ENCODE results near the gene NFKBIL1. TPM values are rescaled to one million over a fixed set of nuclear protein-coding genes. Genes with fewer than 3 reads are reported as not detected.
A peak's percentile ranks its signal among the peaks of the same experiment; 100 is the strongest.

NFKBIL1 gene
- total RNA-seq, 1 experiment from 2014 or later: 19.5 TPM

GRCh38 chr6:31580807-31581433 lies 33.5 kb downstream of the NFKBIL1 start (continued):
- TF ChIP-seq RELA (CRISPR knock-in tag; IDR thresholded peaks at IDR 0.05; ENCODE audit: borderline replicate concordance): no peak
- TF ChIP-seq ZNF416 (CRISPR knock-in tag; IDR thresholded peaks at IDR 0.05): no peak
- no peak for TF ChIP-seq RORB (CRISPR knock-in tag; IDR thresholded peaks at IDR 0.05)
- peak; percentile 10; the same call in 1 of the 2 replicates for TF ChIP-seq USF1 (CRISPR knock-in tag; IDR thresholded peaks at IDR 0.05)
- no peak for TF ChIP-seq TEAD4 (CRISPR knock-in tag; IDR thresholded peaks at IDR 0.05)
- TF ChIP-seq GRHL2 (CRISPR knock-in tag; IDR thresholded peaks at IDR 0.05; ENCODE audit: insufficient replicate concordance, severe bottlenecking): no peak
- TF ChIP-seq SMAD3 (CRISPR knock-in tag; IDR thresholded peaks at IDR 0.05; ENCODE audit: borderline replicate concordance): no peak
- TF ChIP-seq ZMAT4 (CRISPR knock-in tag; IDR thresholded peaks at IDR 0.05): no peak
- TF ChIP-seq ZNF532 (CRISPR knock-in tag; IDR thresholded peaks at IDR 0.05; ENCODE audit: borderline replicate concordance): no peak
- TF ChIP-seq ZNF396 (CRISPR knock-in tag; IDR thresholded peaks at IDR 0.05; ENCODE audit: borderline replicate concordance): no peak
- TF ChIP-seq KAT7 (CRISPR knock-in tag; IDR thresholded peaks at IDR 0.05; ENCODE audit: borderline replicate concordance): peak; percentile 70; the same call in 1 of the 2 replicates
- TF ChIP-seq ZNF281 (CRISPR knock-in tag; IDR thresholded peaks at IDR 0.05): 0 out of 2 replicates have a peak, but pooled peaks have one; percentile 46

GRCh38 chr6:31581434-31582229 lies 34.2 kb downstream of the NFKBIL1 start:
- Mint-ChIP-seq H3K27ac (peak overlapping the region; percentile 10; the same call in 1 of the 2 replicates), H3K4me3 (peak overlapping the region; percentile 92), H3K27me3 (ENCODE audit: low read depth) (peaks cover 42% of the 10 kb centered on the region), H3K9me3 (no peaks in the 10 kb centered on the region), H3K36me3 (no peaks in the 10 kb centered on the region), H3K4me1 (peaks cover 38% of the 10 kb centered on the region)
- TF ChIP-seq USF2 (CRISPR knock-in tag; IDR thresholded peaks at IDR 0.05) (no peak), ZNF423 (CRISPR knock-in tag; IDR thresholded peaks at IDR 0.05) (peak; percentile 11; the same call in 1 of the 2 replicates)
- POLR2A ChIA-PET: interaction anchor here (1.1 to 1.4 kb wide), 3 partner anchors 24 to 281 kb away, joined by 3 read pairs; partner anchors contain the start of genes DDX39B and NEU1
- ATAC-seq: peak; percentile 5
- DNase-seq (ENCODE audit: low spot score): no peak
- CTCF ChIA-PET: interaction anchor here (0.5 to 15.1 kb wide), 23 partner anchors 7 to 281 kb away, joined by 3 to 293 read pairs (median 4); partner anchors contain the start of genes ATP6V1G2, C6orf47, NCR3 and NEU1
